HG02981 (cell line): Measurements from ENCODE around the gene TSPAN5.

ENCODE experiments used
- ATAC-seq: cut with Tn5 transposase; IDR thresholded peaks from one replicate; pipeline ENCODE4 v1.9.1; 2021; ENCODE audit warnings: mild to moderate bottlenecking, moderate library complexity; ENCODE audit not compliant: unreplicated experiment

TSPAN5 gene

GRCh38 chr4:98601708-98602107, 56.7 kb downstream of the TSPAN5 start:
- peak; percentile 67 for ATAC-seq

GRCh38 chr4:98599617-98600205, 58.7 kb downstream of the TSPAN5 start:
- no peak for ATAC-seq

GRCh38 chr4:98586962-98587354, 71.5 kb downstream of the TSPAN5 start:
- no peak for ATAC-seq

GRCh38 chr4:98586291-98586961, 72.0 kb downstream of the TSPAN5 start:
- ATAC-seq = no peak

- no peak for ATAC-seq
Observed at GRCh38 chr4:98585596-98585995, 72.8 kb downstream of the TSPAN5 start.

GRCh38 chr4:98584265-98584664, 74.1 kb downstream of the TSPAN5 start:
- no peak for ATAC-seq

GRCh38 chr4:98583265-98583664, 75.1 kb downstream of the TSPAN5 start:
- no peak for ATAC-seq

- ATAC-seq = no peak
Observed at GRCh38 chr4:98581126-98581525, 77.3 kb downstream of the TSPAN5 start.

- ATAC-seq = no peak
Observed at GRCh38 chr4:98577956-98578355, 80.5 kb downstream of the TSPAN5 start.

GRCh38 chr4:98574816-98575215, 83.6 kb downstream of the TSPAN5 start:
- no peak for ATAC-seq

GRCh38 chr4:98573791-98574190, 84.6 kb downstream of the TSPAN5 start:
- ATAC-seq = no peak

GRCh38 chr4:98572697-98573096, 85.7 kb downstream of the TSPAN5 start:
- ATAC-seq = no peak

- ATAC-seq = no peak
Observed at GRCh38 chr4:98571161-98571786, 87.1 kb downstream of the TSPAN5 start.

GRCh38 chr4:98570151-98570797, 88.1 kb downstream of the TSPAN5 start:
- no peak for ATAC-seq

- no peak for ATAC-seq
Observed at GRCh38 chr4:98568941-98569663, 89.3 kb downstream of the TSPAN5 start.

GRCh38 chr4:98567611-98568010, 90.8 kb downstream of the TSPAN5 start:
- no peak for ATAC-seq

GRCh38 chr4:98566361-98567008, 91.9 kb downstream of the TSPAN5 start:
- ATAC-seq = no peak

GRCh38 chr4:98565681-98566301, 92.6 kb downstream of the TSPAN5 start:
- no peak for ATAC-seq

GRCh38 chr4:98564852-98565251, 93.6 kb downstream of the TSPAN5 start:
- no peak for ATAC-seq

- no peak for ATAC-seq
Observed at GRCh38 chr4:98560321-98560720, 98.1 kb downstream of the TSPAN5 start.
